Left renal pelvis (tissue), 4 donors: ENCODE data around the gene NHEJ1. TPM values are rescaled to one million over a fixed set of nuclear protein-coding genes. Genes with fewer than 3 reads are reported as not detected.
A peak's percentile ranks its signal among the peaks of the same experiment; 100 is the strongest.

Experiments
- DNase-seq, 4 donors: peaks; one replicate each; pipeline ENCODE4 v3.0.0-alpha.2; 2013; ENCODE audit warnings: low read depth in 4 of 4, low spot score in 3 of 4
- polyA plus RNA-seq, 4 donors: library from polyadenylated mRNA; unstranded; fragments of 120-200 nt; gene quantifications; one replicate each; pipeline ENCODE4 v1.2.1, GENCODE V29; 2013; ENCODE audit not compliant: insufficient read length in 4 of 4

The NHEJ1 gene
- polyA plus RNA-seq, 4 donors, result 14.8 to 21.3 (median 18.7) TPM

GRCh38 chr2:219168932-219169331 is 8.3 kb upstream of the NHEJ1 start:
- DNase-seq, result no peak

GRCh38 chr2:219168526-219168925 is 7.9 kb upstream of the NHEJ1 start:
- DNase-seq, result no peak

- DNase-seq, result no peak
Measured at GRCh38 chr2:219167997-219168396, 7.4 kb upstream of the NHEJ1 start.

GRCh38 chr2:219165058-219165911 is 4.7 kb upstream of the NHEJ1 start:
- no peak for DNase-seq

- no peak for DNase-seq
Measured at GRCh38 chr2:219163156-219163555, 2.5 kb upstream of the NHEJ1 start.

GRCh38 chr2:219161097-219161496 is 482 bp upstream of the NHEJ1 start:
- DNase-seq, result no peak

GRCh38 chr2:219159771-219160185 is 837 bp downstream of the NHEJ1 start:
- DNase-seq, result no peak

- DNase-seq, result no peak
Measured at GRCh38 chr2:219158586-219158985, 2.0 kb downstream of the NHEJ1 start.

- no peak for DNase-seq
Measured at GRCh38 chr2:219158025-219158424, 2.6 kb downstream of the NHEJ1 start.

- DNase-seq, result no peak
Measured at GRCh38 chr2:219157396-219157795, 3.2 kb downstream of the NHEJ1 start.

GRCh38 chr2:219155054-219155644 is 5.5 kb downstream of the NHEJ1 start:
- DNase-seq, result peak in 1 of 4 donors; percentile 50

- DNase-seq, result no peak
Measured at GRCh38 chr2:219149667-219150066, 10.9 kb downstream of the NHEJ1 start.

GRCh38 chr2:219142329-219142728 is 18.3 kb downstream of the NHEJ1 start:
- DNase-seq, result no peak

- no peak for DNase-seq
Measured at GRCh38 chr2:219140722-219141121, 19.9 kb downstream of the NHEJ1 start.

GRCh38 chr2:219133976-219134375 is 26.6 kb downstream of the NHEJ1 start:
- no peak for DNase-seq

- no peak for DNase-seq
Measured at GRCh38 chr2:219131744-219132143, 28.9 kb downstream of the NHEJ1 start.

GRCh38 chr2:219131327-219131726 is 29.3 kb downstream of the NHEJ1 start:
- no peak for DNase-seq

- DNase-seq, result no peak
Measured at GRCh38 chr2:219129589-219129988, 31.0 kb downstream of the NHEJ1 start.

- no peak for DNase-seq
Measured at GRCh38 chr2:219128396-219128795, 32.2 kb downstream of the NHEJ1 start.

GRCh38 chr2:219127037-219127635 is 33.5 kb downstream of the NHEJ1 start:
- DNase-seq, result no peak

GRCh38 chr2:219126555-219126954 is 34.1 kb downstream of the NHEJ1 start:
- DNase-seq, result no peak

GRCh38 chr2:219125886-219126270 is 34.7 kb downstream of the NHEJ1 start:
- no peak for DNase-seq
